Fibroblast of lung (primary cell): ENCODE data around the gene RPRD2.

Source experiments
- CTCF ChIP-seq, 2 donors: IDR thresholded peaks in 1 of 2; conservative IDR thresholded peaks in 1 of 2; 1 replicate in 1 of 2; 2 replicates in 1 of 2; pipeline ENCODE4 v1.5.1; 2011 to 2012; ENCODE audit warnings: low read length in 2 of 2, control low read depth in 1 of 2, inconsistent platforms in 1 of 2, low read depth in 1 of 2, mild to moderate bottlenecking in 1 of 2
- EZH2 ChIP-seq: IDR thresholded peaks from 2 replicates; pipeline ENCODE4 v1.5.1; 2012; ENCODE audit warnings: low read length, control low read depth, mild to moderate bottlenecking; ENCODE audit errors: missing control alignments

GRCh38 chr1:150516050-150516591, 152.2 kb downstream of the RPRD2 start:
- TF ChIP-seq CTCF (conservative IDR thresholded peaks at IDR 0.05 in 1 of 2, IDR thresholded peaks at IDR 0.05 in 1 of 2; ENCODE audit: low read depth in 1 of 2, low read length in 2 of 2) (peak; percentile 6 to 15), EZH2 (no peak)
